RWPE1 (cell line): ENCODE measurements around the gene FNDC10.

Experiments
- CTCF ChIA-PET: fragments of 350-600 bp; sonication (Branson Sonifier 250); formaldehyde crosslinking; extraction: SDS; loops from one replicate; lab custom pipeline; 2021; lab: Yijun Ruan, JAX
- POLR2A ChIA-PET: fragments of 400-600 bp; formaldehyde crosslinking; extraction: SDS; loops from one replicate; lab custom pipeline; 2020; ENCODE audit warnings: antibody characterized with exemption; ENCODE audit not compliant: low non-redundant PET; lab: Yijun Ruan, JAX
- DNase-seq: peaks from one replicate; pipeline ENCODE4 v3.0.0; 2012; ENCODE audit warnings: low spot score
- H3K27ac ChIP-seq: fragments of 450-650 bp; 2 replicates; pipeline ENCODE4 v1.5.1; 2017
- TF ChIP-seq, protein P1 (sequence below): fragments of 450-650 bp; conservative IDR thresholded peaks from 2 replicates; pipeline ENCODE4 v1.5.1; 2017; ENCODE audit warnings: low read depth, mild to moderate bottlenecking

FNDC10 gene

DNA sequence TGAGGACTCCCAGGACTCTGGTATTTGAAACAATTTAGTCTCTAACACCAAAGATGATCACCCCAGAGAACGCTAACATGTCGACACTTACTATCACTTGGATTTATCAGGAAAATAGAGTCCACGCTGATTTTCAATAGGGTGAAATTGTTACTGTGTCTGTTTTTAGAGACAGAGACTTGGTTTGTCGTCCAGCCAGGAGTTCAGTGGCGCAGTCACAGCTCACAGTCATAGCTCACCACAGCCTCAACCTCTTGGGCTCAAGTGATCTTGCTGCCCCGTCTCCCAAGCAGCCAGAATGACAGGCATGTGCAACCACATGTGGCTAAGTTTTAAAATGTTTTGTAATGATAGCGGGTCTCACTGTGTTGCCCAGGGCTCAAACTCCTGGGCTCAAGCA lies 30.6 kb downstream of the FNDC10 start:
- no peak overlapping the region for H3K27ac ChIP-seq
- TF ChIP-seq, protein P1, sequence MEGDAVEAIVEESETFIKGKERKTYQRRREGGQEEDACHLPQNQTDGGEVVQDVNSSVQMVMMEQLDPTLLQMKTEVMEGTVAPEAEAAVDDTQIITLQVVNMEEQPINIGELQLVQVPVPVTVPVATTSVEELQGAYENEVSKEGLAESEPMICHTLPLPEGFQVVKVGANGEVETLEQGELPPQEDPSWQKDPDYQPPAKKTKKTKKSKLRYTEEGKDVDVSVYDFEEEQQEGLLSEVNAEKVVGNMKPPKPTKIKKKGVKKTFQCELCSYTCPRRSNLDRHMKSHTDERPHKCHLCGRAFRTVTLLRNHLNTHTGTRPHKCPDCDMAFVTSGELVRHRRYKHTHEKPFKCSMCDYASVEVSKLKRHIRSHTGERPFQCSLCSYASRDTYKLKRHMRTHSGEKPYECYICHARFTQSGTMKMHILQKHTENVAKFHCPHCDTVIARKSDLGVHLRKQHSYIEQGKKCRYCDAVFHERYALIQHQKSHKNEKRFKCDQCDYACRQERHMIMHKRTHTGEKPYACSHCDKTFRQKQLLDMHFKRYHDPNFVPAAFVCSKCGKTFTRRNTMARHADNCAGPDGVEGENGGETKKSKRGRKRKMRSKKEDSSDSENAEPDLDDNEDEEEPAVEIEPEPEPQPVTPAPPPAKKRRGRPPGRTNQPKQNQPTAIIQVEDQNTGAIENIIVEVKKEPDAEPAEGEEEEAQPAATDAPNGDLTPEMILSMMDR = no peak
- ChIA-PET CTCF (interaction anchor here (0.5 kb wide), 1 partner anchor 12 kb away, joined by 4 read pairs; no protein-coding TSS in a partner anchor), POLR2A (no interaction called here)
- DNase-seq = no peak

DNA sequence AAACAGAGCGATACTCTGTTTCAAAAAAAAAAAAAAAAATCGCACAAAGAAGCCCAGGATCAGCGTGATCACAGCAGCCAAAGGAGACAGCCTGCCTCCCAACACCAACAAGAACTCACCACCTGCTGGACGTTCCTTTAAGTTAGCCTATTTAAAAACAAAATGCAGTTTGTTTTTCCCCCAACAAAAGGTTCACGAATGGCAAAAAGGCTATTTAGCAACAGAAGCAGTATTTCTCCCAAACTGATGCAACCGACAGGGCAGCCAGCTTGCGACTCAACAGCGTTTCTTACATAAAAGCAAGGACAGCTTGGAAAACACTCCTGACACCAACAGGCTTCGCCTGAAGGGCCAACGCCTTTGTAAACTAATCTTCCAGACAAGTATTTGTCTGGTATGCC lies 32.0 kb downstream of the FNDC10 start:
- TF ChIP-seq, protein P1 = no peak
- H3K27ac ChIP-seq = no peak overlapping the region
- no peak for DNase-seq
- POLR2A ChIA-PET = no interaction called here
- CTCF ChIA-PET = interaction anchor here (0.6 kb wide), 1 partner anchor 17 kb away, joined by 3 read pairs; no protein-coding TSS in a partner anchor

DNA sequence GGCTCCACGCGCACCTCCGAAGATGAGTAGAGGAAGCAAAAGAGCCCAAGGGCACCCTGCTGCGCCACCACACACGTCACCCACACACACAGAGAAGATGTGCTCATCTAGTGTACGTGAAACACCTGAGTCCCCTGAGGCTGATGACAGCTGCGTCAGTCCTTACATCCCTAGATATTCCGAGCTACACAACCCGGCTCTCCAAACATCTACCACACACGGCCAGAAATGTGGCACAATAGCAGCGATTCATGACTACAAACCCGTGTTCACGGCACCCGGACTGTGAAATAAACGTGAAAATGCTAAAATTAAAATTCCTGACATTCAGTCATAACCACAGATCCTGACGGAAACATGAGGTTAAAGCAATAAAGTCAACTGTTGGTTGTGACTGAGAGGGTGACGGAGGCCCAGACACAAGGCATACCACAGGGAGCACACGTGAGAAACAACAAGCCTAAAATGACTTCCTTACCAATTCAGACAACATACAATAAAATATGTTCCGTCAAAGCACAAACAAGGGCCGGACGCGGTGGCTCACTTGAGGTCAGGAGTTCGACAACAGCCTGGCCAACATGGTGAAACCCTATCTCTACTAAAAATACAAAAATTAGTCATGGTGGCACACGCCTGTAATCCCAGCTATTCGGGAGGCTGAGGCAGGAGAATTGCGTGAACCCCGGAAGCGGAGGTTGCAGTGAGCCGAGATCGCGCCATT lies 32.6 kb downstream of the FNDC10 start:
- no peak overlapping the region for H3K27ac ChIP-seq
- POLR2A ChIA-PET = no interaction called here
- TF ChIP-seq, protein P1 = no peak
- DNase-seq = no peak
- CTCF ChIA-PET = interaction anchor here (0.6 kb wide), 1 partner anchor 18 kb away, joined by 3 read pairs; no protein-coding TSS in a partner anchor

DNA sequence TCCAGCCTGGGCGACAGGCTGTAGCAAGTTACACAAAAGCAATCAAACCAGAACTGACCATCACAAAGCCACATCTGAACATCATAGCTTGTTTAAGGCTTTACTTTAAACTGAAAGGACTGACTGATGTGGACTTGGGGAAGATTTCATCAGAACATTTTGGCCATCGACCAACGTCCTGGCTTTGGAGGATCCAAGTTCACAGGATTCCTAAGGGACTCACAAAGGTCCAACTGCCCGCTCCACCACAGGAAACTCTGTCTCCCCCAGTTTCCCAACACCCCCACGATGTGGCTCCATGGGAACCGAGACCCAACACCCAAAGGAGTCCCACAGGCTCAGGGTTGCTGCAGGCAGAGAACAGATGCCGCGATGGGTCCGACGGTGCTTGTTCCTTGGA lies 34.6 kb downstream of the FNDC10 start:
- CTCF ChIA-PET = no interaction called here
- POLR2A ChIA-PET = no interaction called here
- TF ChIP-seq, protein P1 = no peak

DNA sequence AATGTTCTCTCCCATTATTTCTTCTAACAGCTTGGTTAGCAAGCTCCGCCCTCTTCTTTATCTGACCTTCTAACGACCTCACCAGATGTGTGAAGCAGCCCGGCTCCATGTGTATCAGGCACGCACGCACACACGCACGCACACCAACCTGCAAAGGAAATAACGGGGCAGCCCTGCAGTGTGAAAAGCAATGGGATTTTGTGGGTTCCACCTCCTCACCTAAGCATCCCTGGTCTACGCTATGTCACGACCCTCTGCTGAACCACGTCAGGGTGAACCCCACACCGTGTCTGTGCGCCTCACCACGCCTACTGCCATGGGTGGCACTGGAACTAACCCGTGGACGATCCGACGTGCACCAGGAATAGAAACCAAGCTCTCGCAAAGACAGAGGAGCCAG lies 35.7 kb downstream of the FNDC10 start:
- TF ChIP-seq, protein P1 = no peak
- POLR2A ChIA-PET = no interaction called here

More for the DNA sequence above, 34.6 kb downstream of the FNDC10 start:
- peak overlapping the region; percentile 13; the same call in 1 of the 2 replicates for H3K27ac ChIP-seq
- no peak for DNase-seq

DNA sequence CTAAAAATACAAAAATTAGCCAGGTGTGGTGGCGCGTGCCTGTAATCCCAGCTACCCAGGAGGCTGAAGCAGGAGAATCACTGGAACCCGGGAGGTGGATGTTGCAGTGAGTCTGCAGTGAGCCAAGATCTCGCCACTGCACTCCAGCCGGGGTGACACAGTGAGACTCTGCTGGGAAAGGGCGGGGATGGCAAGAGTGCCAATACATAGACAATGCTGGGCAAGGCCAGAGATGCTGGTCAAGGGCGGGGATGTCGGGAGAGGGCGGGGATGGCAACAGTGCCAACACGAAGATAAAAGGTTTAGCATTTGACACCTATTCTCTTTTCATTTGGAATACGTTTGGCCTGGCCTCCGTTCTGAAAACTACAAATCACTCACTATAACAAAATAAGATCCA lies 36.2 kb downstream of the FNDC10 start:
- ChIA-PET CTCF (no interaction called here), POLR2A (no interaction called here)
- no peak overlapping the region for H3K27ac ChIP-seq
- DNase-seq = no peak
- TF ChIP-seq, protein P1 = no peak

More for the DNA sequence above, 35.7 kb downstream of the FNDC10 start:
- CTCF ChIA-PET = interaction anchor here (0.6 kb wide), 1 partner anchor 105 kb away, joined by 4 read pairs; no protein-coding TSS in a partner anchor
- no peak for DNase-seq
- H3K27ac ChIP-seq = no peak overlapping the region
